ENCODE data around the gene PERM1.

DNA sequence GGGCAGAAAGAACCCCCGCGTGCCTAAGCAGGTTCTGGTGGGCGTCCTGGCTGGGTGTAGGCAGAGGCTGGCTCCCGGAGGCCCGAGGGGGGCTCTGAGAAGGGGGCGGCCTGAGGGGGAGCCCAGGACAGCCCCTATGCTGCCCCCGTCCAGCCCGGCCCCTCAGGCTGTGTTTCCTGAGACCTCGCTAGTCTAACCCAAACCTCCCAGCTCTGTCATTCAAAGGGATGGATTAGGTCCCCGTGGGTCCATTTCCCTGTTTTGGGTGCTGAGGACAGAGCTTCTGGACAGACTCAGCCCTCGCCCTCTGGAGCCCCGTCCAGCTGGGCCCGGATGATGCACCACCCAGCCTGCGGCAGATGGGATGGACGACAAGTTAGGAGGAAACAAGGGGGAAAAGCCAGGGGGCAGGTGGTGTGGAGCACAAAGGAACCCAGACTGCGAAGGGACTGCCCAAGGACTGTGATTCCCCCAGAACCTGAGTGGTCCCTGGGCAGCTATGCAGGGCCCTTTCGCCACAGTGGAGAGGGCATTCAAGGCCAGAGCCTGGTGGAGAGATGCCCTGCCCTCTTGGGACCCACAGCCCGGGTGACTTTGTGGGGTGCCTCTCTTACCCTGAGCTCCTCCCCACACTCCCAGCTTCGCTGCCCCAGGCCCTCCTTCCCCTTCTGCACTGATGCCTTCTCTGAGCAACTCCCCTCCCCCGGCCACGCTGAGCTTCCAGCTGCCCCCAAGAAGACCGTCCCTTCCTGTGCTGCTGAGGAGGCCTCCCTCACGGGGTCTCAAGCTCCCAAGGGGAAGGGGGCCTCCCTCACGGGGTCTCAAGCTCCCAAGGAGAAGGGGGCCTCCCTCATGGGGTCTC is 15.2 kb upstream of the PERM1 start:
- TF ChIP-seq EZH2 (IDR thresholded peaks at IDR 0.05; ENCODE audit: low read length, missing control alignments) = no peak
- TF ChIP-seq, protein P1, sequence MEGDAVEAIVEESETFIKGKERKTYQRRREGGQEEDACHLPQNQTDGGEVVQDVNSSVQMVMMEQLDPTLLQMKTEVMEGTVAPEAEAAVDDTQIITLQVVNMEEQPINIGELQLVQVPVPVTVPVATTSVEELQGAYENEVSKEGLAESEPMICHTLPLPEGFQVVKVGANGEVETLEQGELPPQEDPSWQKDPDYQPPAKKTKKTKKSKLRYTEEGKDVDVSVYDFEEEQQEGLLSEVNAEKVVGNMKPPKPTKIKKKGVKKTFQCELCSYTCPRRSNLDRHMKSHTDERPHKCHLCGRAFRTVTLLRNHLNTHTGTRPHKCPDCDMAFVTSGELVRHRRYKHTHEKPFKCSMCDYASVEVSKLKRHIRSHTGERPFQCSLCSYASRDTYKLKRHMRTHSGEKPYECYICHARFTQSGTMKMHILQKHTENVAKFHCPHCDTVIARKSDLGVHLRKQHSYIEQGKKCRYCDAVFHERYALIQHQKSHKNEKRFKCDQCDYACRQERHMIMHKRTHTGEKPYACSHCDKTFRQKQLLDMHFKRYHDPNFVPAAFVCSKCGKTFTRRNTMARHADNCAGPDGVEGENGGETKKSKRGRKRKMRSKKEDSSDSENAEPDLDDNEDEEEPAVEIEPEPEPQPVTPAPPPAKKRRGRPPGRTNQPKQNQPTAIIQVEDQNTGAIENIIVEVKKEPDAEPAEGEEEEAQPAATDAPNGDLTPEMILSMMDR (conservative IDR thresholded peaks at IDR 0.05 in 1 of 2, IDR thresholded peaks at IDR 0.05 in 1 of 2; ENCODE audit: low read depth in 1 of 2, low read length in 2 of 2) = no peak
